ENCODE data around the gene FLOT1. TPM values are rescaled to one million over a fixed set of nuclear protein-coding genes. Genes with fewer than 3 reads are reported as not detected.

Gene FLOT1
- total and polyA plus RNA-seq, 9 of the 15 experiments (the other 6 are each of a cell fraction or from before 2014, with no cell fraction given): 11.7 to 149 (median 118) TPM

- TF ChIP-seq PRPF4 (IDR thresholded peaks at IDR 0.05; ENCODE audit: insufficient read depth, low read depth, low read length, poor library complexity, severe bottlenecking): peak; percentile 52
- TF ChIP-seq ZHX1 (conservative IDR thresholded peaks at IDR 0.05; ENCODE audit: low read length): no peak
- TF ChIP-seq CTBP1 (IDR thresholded peaks at IDR 0.05; ENCODE audit: borderline replicate concordance): peak; percentile 87
- TF ChIP-seq ZBTB12 (CRISPR knock-in tag; IDR thresholded peaks at IDR 0.05): 0 out of 2 replicates have a peak, but pooled peaks have one; percentile 6
- TF ChIP-seq AFF1 (IDR thresholded peaks at IDR 0.05; ENCODE audit: low read depth in 1 of 2, partially characterized antibody in 2 of 2): peak; percentile 14 to 48
- TF ChIP-seq ZNF263 (CRISPR knock-in tag; IDR thresholded peaks at IDR 0.05; ENCODE audit: borderline replicate concordance): no peak
- TF ChIP-seq ELF2 (CRISPR knock-in tag; IDR thresholded peaks at IDR 0.05): peak; percentile 64
- TF ChIP-seq PKNOX1 (IDR thresholded peaks at IDR 0.05): no peak
- TF ChIP-seq KLF6 (CRISPR knock-in tag; IDR thresholded peaks at IDR 0.05; ENCODE audit: borderline replicate concordance): peak; percentile 17; the same call in 1 of the 2 replicates
- no peak; the same call in 1 of the 2 replicates for TF ChIP-seq ZNF561 (CRISPR knock-in tag; conservative IDR thresholded peaks at IDR 0.05)
- peak; percentile 74 for TF ChIP-seq CEBPG (CRISPR knock-in tag; IDR thresholded peaks at IDR 0.05)
- TF ChIP-seq CEBPG (tag; conservative IDR thresholded peaks at IDR 0.05 in 1 of 2, IDR thresholded peaks at IDR 0.05 in 1 of 2): peak; percentile 93 to 94
- TF ChIP-seq CEBPZ (IDR thresholded peaks at IDR 0.05; ENCODE audit: borderline replicate concordance, low read depth, low read length): no peak
Measured at GRCh38 chr6:30742316-30743098, at the start of gene FLOT1 (continued).
